ENCODE results near the gene SLC38A9.

The SLC38A9 gene

GRCh38 chr5:55593115-55593472, 119.0 kb downstream of the SLC38A9 start:
- no peak overlapping the region for H2AFZ ChIP-seq (ENCODE audit: low read length)
- no peaks in the 10 kb centered on the region for H4K20me1 ChIP-seq (ENCODE audit: insufficient read depth, low read length)
- no peaks in the 10 kb centered on the region for H3F3A ChIP-seq (ENCODE audit: insufficient read depth, low read length)
- H3K4me2 ChIP-seq (ENCODE audit: low read length), result no peak overlapping the region
- H3K4me1 ChIP-seq (ENCODE audit: insufficient read depth, low read length, severe bottlenecking), result no peaks in the 10 kb centered on the region
- no peak overlapping the region for H3K9ac ChIP-seq (ENCODE audit: low read length)
- H3K9me3 ChIP-seq (ENCODE audit: low read length), result no peaks in the 10 kb centered on the region
- no peak overlapping the region for H3K4me3 ChIP-seq (ENCODE audit: low read depth, low read length, poor library complexity, severe bottlenecking)
- no peaks in the 10 kb centered on the region for H3K9me2 ChIP-seq (ENCODE audit: low read depth, low read length)
- H3K27ac ChIP-seq (ENCODE audit: low read depth, low read length, poor library complexity, severe bottlenecking), result no peak overlapping the region
- no peaks in the 10 kb centered on the region for H3K79me2 ChIP-seq (ENCODE audit: insufficient read depth, low read length)
- no peaks in the 10 kb centered on the region for H3K27me3 ChIP-seq (ENCODE audit: insufficient read depth, low read length)
- TF ChIP-seq CTCF (IDR thresholded peaks at IDR 0.05; ENCODE audit: low read length), result no peak
- no peak for TF ChIP-seq EZH2 (IDR thresholded peaks at IDR 0.05; ENCODE audit: borderline replicate concordance, low read length)
- no peaks in the 10 kb centered on the region for H3K36me3 ChIP-seq (ENCODE audit: insufficient read depth, low read length)

GRCh38 chr5:55592388-55593114, 119.6 kb downstream of the SLC38A9 start:
- no peak overlapping the region for H3K9ac ChIP-seq (ENCODE audit: low read length)
- no peaks in the 10 kb centered on the region for H4K20me1 ChIP-seq (ENCODE audit: insufficient read depth, low read length)
- no peak overlapping the region for H2AFZ ChIP-seq (ENCODE audit: low read length)
- no peaks in the 10 kb centered on the region for H3K9me2 ChIP-seq (ENCODE audit: low read depth, low read length)
- no peak overlapping the region for H3K4me3 ChIP-seq (ENCODE audit: low read depth, low read length, poor library complexity, severe bottlenecking)
- no peaks in the 10 kb centered on the region for H3K79me2 ChIP-seq (ENCODE audit: insufficient read depth, low read length)
- H3K4me2 ChIP-seq (ENCODE audit: low read length), result no peak overlapping the region
- H3K9me3 ChIP-seq (ENCODE audit: low read length), result no peaks in the 10 kb centered on the region
- no peaks in the 10 kb centered on the region for H3F3A ChIP-seq (ENCODE audit: insufficient read depth, low read length)
- no peaks in the 10 kb centered on the region for H3K4me1 ChIP-seq (ENCODE audit: insufficient read depth, low read length, severe bottlenecking)
- H3K27me3 ChIP-seq (ENCODE audit: insufficient read depth, low read length), result no peaks in the 10 kb centered on the region
- TF ChIP-seq CTCF (IDR thresholded peaks at IDR 0.05; ENCODE audit: low read length) (no peak), EZH2 (IDR thresholded peaks at IDR 0.05; ENCODE audit: borderline replicate concordance, low read length) (no peak)
- no peaks in the 10 kb centered on the region for H3K36me3 ChIP-seq (ENCODE audit: insufficient read depth, low read length)
- H3K27ac ChIP-seq (ENCODE audit: low read depth, low read length, poor library complexity, severe bottlenecking), result no peak overlapping the region

- no peak overlapping the region for H3K27ac ChIP-seq (ENCODE audit: low read depth, low read length, poor library complexity, severe bottlenecking)
Observed at GRCh38 chr5:55591686-55592085, 120.4 kb downstream of the SLC38A9 start.

More at GRCh38 chr5:55591686-55592085, 120.4 kb downstream of the SLC38A9 start:
- H3K79me2 ChIP-seq (ENCODE audit: insufficient read depth, low read length), result no peaks in the 10 kb centered on the region
- no peaks in the 10 kb centered on the region for H4K20me1 ChIP-seq (ENCODE audit: insufficient read depth, low read length)
- H3F3A ChIP-seq (ENCODE audit: insufficient read depth, low read length), result no peaks in the 10 kb centered on the region
- no peaks in the 10 kb centered on the region for H3K9me3 ChIP-seq (ENCODE audit: low read length)
- no peak overlapping the region for H2AFZ ChIP-seq (ENCODE audit: low read length)
- no peaks in the 10 kb centered on the region for H3K4me1 ChIP-seq (ENCODE audit: insufficient read depth, low read length, severe bottlenecking)
- no peaks in the 10 kb centered on the region for H3K9me2 ChIP-seq (ENCODE audit: low read depth, low read length)
- no peak overlapping the region for H3K9ac ChIP-seq (ENCODE audit: low read length)
- no peak for TF ChIP-seq CTCF (IDR thresholded peaks at IDR 0.05; ENCODE audit: low read length)
- TF ChIP-seq EZH2 (IDR thresholded peaks at IDR 0.05; ENCODE audit: borderline replicate concordance, low read length), result no peak
- no peaks in the 10 kb centered on the region for H3K27me3 ChIP-seq (ENCODE audit: insufficient read depth, low read length)
- H3K4me3 ChIP-seq (ENCODE audit: low read depth, low read length, poor library complexity, severe bottlenecking), result no peak overlapping the region
- H3K36me3 ChIP-seq (ENCODE audit: insufficient read depth, low read length), result no peaks in the 10 kb centered on the region
- H3K4me2 ChIP-seq (ENCODE audit: low read length), result no peak overlapping the region

Data from OCI-LY1 (cell line).